HepG2 (cell line): ENCODE data around the gene TJP1.

Experiments
- ASH2L ChIP-seq: fragments of 300-600, 200-600 bp; sonication (generic); IDR thresholded peaks from 2 replicates; pipeline ENCODE4 v1.7.0; 2017; ENCODE audit warnings: low read depth, mild to moderate bottlenecking, moderate library complexity, mixed read lengths, low read length; ENCODE audit not compliant: insufficient read length
- ZNF431 ChIP-seq: sonication (generic); formaldehyde crosslinking; IDR thresholded peaks from 2 replicates; pipeline ENCODE4 v1.9.0; 2022; ENCODE audit warnings: missing genetic modification reagents, low read depth, mild to moderate bottlenecking, borderline replicate concordance

DNA sequence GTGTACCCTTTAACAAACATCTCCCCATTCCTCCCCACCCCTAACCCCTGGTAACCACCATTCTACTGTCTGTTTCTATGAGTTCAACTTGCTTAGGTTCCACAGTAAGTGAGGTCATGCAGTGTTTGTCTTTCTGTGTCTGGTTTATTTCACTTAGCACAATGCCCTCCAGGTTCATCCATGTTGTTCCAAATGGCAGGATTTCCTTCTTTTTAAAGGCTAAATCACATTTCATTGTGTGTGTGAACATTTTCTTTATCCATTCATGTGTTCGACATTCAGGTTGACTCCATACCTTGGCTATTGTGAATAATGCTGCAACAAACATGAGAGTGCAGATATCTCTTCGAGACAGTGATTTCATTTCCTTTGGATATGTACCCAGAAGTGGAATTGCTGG lies 62.7 kb downstream of the TJP1 start:
- TF ChIP-seq ASH2L (no peak), ZNF431 (no peak)
